HepG2 (cell line): ENCODE data around the gene HPD. TPM values are rescaled to one million over a fixed set of nuclear protein-coding genes. Genes with fewer than 3 reads are reported as not detected.

Experiments used
- BHLHE40 ChIP-seq: IDR thresholded peaks from 2 replicates; pipeline ENCODE4 v1.6.1; 2011; ENCODE audit warnings: low read length, improper control_type of control experiment
- CEBPG ChIP-seq: IDR thresholded peaks from 2 replicates; pipeline ENCODE4 v1.6.1; 2016
- DZIP1 ChIP-seq: sonication (generic); formaldehyde crosslinking; IDR thresholded peaks from 2 replicates; pipeline ENCODE4 v1.5.0; 2020; ENCODE audit warnings: mild to moderate bottlenecking, missing genetic modification reagents
- EED ChIP-seq: sonication (generic); formaldehyde crosslinking; IDR thresholded peaks from 2 replicates; pipeline ENCODE4 v1.5.0; 2020; ENCODE audit warnings: mild to moderate bottlenecking, missing genetic modification reagents
- ETV6 ChIP-seq: sonication (generic); formaldehyde crosslinking; conservative IDR thresholded peaks from 2 replicates; pipeline ENCODE4 v1.4.0; 2020; ENCODE audit warnings: missing genetic modification reagents
- HIC2 ChIP-seq: sonication (generic); formaldehyde crosslinking; IDR thresholded peaks from 2 replicates; pipeline ENCODE4 v1.9.0; 2022; ENCODE audit warnings: low read depth, missing genetic modification reagents
- MBNL3 ChIP-seq: fragments of 250-450 bp; sonication (Bioruptor Pico); conservative IDR thresholded peaks from 2 replicates; pipeline ENCODE4 v1.8.0; 2022; ENCODE audit warnings: mild to moderate bottlenecking, inconsistent platforms
- NFIC ChIP-seq: IDR thresholded peaks from 2 replicates; pipeline ENCODE4 v1.6.1; 2012; ENCODE audit warnings: mild to moderate bottlenecking, low read length, inconsistent platforms
- RERE ChIP-seq: IDR thresholded peaks from 2 replicates; pipeline ENCODE4 v1.6.1; 2016; ENCODE audit warnings: low read depth, missing genetic modification reagents, missing compliant biosample characterization
- SETDB1 ChIP-seq: sonication (generic); formaldehyde crosslinking; IDR thresholded peaks from 2 replicates; pipeline ENCODE4 v1.5.1; 2020; ENCODE audit warnings: missing genetic modification reagents, mild to moderate bottlenecking, borderline replicate concordance
- SMAD9 ChIP-seq: sonication (generic); formaldehyde crosslinking; IDR thresholded peaks from 2 replicates; pipeline ENCODE4 v1.5.1; 2020; ENCODE audit warnings: mild to moderate bottlenecking, missing genetic modification reagents
- SNAPC2 ChIP-seq: sonication (generic); formaldehyde crosslinking; IDR thresholded peaks from 2 replicates; pipeline ENCODE4 v1.8.1; 2022; ENCODE audit warnings: mild to moderate bottlenecking, missing genetic modification reagents
- SP1 ChIP-seq, 2 experiments: fragments of 450-650 bp in 1 of 2; sonication (generic) in 1 of 2; formaldehyde crosslinking in 1 of 2; IDR thresholded peaks; 2 replicates each; pipeline versions ENCODE4 v1.4.0 to v1.6.1; 2016 to 2020; ENCODE audit warnings: missing genetic modification reagents in 1 of 2
- ZMYM3 ChIP-seq: sonication (generic); formaldehyde crosslinking; IDR thresholded peaks from 2 replicates; pipeline ENCODE4 v1.5.1; 2020; ENCODE audit warnings: mild to moderate bottlenecking, missing genetic modification reagents
- ZNF331 ChIP-seq: sonication (generic); formaldehyde crosslinking; IDR thresholded peaks from 2 replicates; pipeline ENCODE4 v1.4.0; 2020; ENCODE audit warnings: missing genetic modification reagents
- ZNF350 ChIP-seq: sonication (generic); formaldehyde crosslinking; IDR thresholded peaks from 2 replicates; pipeline ENCODE4 v1.4.0; 2020; ENCODE audit warnings: mild to moderate bottlenecking, low read depth, missing genetic modification reagents, borderline replicate concordance
- ZNF557 ChIP-seq: sonication (generic); formaldehyde crosslinking; IDR thresholded peaks from 2 replicates; pipeline ENCODE4 v1.4.0; 2020; ENCODE audit warnings: missing genetic modification reagents
- ZNF605 ChIP-seq: sonication (generic); formaldehyde crosslinking; IDR thresholded peaks from 2 replicates; pipeline ENCODE4 v1.8.0; 2022; ENCODE audit warnings: mild to moderate bottlenecking, missing genetic modification reagents
- ZNF883 ChIP-seq: sonication (generic); formaldehyde crosslinking; IDR thresholded peaks from 2 replicates; pipeline ENCODE4 v1.5.1; 2020; ENCODE audit warnings: mild to moderate bottlenecking, missing genetic modification reagents; ENCODE audit errors: not compliant biosample characterization
- ZSCAN31 ChIP-seq: sonication (generic); formaldehyde crosslinking; IDR thresholded peaks from 2 replicates; pipeline ENCODE4 v1.5.0; 2020; ENCODE audit warnings: low read depth, mild to moderate bottlenecking, missing genetic modification reagents
- polyA plus RNA-seq, 8 experiments: library from polyadenylated mRNA; depleted of rRNA in 3 of 8; stranded (reverse) in 7 of 8; unstranded in 1 of 8; fragments of >200 nt; fragmentation: Illumina TruSeq in 4 of 8; extraction: Trizol in 4 of 8; gene quantifications; 2 replicates each; pipeline versions ENCODE4 v1.2.1 to v1.2.3, GENCODE V29; 2011 to 2016; ENCODE audit warnings: low read depth in 4 of 8, missing spikeins in 1 of 8, mixed read lengths in 1 of 8; ENCODE audit not compliant: insufficient read depth in 1 of 8
- total RNA-seq, 5 experiments: library from RNA; depleted of rRNA; stranded (reverse); fragments of >200 nt; fragmentation: Illumina TruSeq; extraction: Trizol; gene quantifications; 2 replicates each; pipeline ENCODE4 v1.2.3, GENCODE V29; 2016; ENCODE audit warnings: low read depth in 1 of 5

HPD gene
- total and polyA plus RNA-seq, 2 of the 13 experiments (the other 11 are each of a cell fraction or from before 2014, with no cell fraction given) = 120 to 195 TPM

GRCh38 chr12:121791671-121792551 is 66.7 kb downstream of the HPD start (continued):
- TF ChIP-seq ZNF605 = peak; percentile 54; the same call in 1 of the 2 replicates
- no peak for TF ChIP-seq ZNF350 (CRISPR knock-in tag)
- TF ChIP-seq ZNF331 (CRISPR knock-in tag) = peak; percentile 52; the same call in 1 of the 2 replicates
- no peak for TF ChIP-seq MBNL3 (CRISPR knock-in tag)
- no peak for TF ChIP-seq ZSCAN31
- TF ChIP-seq CEBPG (CRISPR knock-in tag) = 0 out of 2 replicates have a peak, but pooled peaks have one; percentile 6
- no peak for TF ChIP-seq BHLHE40
- no peak for TF ChIP-seq SNAPC2 (CRISPR knock-in tag)
- TF ChIP-seq ETV6 (CRISPR knock-in tag) = no peak; the same call in 1 of the 2 replicates
- TF ChIP-seq HIC2 (CRISPR knock-in tag) = no peak
- no peak for TF ChIP-seq DZIP1 (CRISPR knock-in tag)
- TF ChIP-seq ZMYM3 (CRISPR knock-in tag) = no peak; the same call in 1 of the 2 replicates
- TF ChIP-seq ZNF557 (CRISPR knock-in tag) = no peak
- TF ChIP-seq SP1 (IDR thresholded peaks at IDR 0.05) = no peak
- peak; percentile 23; the same call in 1 of the 2 replicates for TF ChIP-seq SP1 (CRISPR knock-in tag; IDR thresholded peaks at IDR 0.05)
- 0 out of 2 replicates have a peak, but pooled peaks have one; percentile 23 for TF ChIP-seq RERE (CRISPR knock-in tag)
- TF ChIP-seq ZNF883 = no peak
- no peak for TF ChIP-seq NFIC
- TF ChIP-seq EED = no peak
- no peak for TF ChIP-seq SMAD9 (CRISPR knock-in tag)
- no peak for TF ChIP-seq SETDB1
